B cell (primary cell): Measurements from ENCODE around the gene IL17B. TPM values are rescaled to one million over a fixed set of nuclear protein-coding genes. Genes with fewer than 3 reads are reported as not detected.
A peak's percentile ranks its signal among the peaks of the same experiment; 100 is the strongest.

ENCODE experiments used
- ATAC-seq: fragments of 200-7000 bp; cut with Tn5 transposase; one replicate; pipeline ENCODE4 v1.10.0; 2021; ENCODE audit warnings: low read depth, mild to moderate bottlenecking, moderate number of reproducible peaks, moderate library complexity
- CTCF ChIA-PET: fragments of 350-600 bp; sonication (Branson Sonifier 250); formaldehyde crosslinking; loops from one replicate; lab custom pipeline; 2021; ENCODE audit warnings: antibody characterized with exemption, inconsistent platforms; lab: Charles Lee
- POLR2A ChIA-PET: fragments of 350-600 bp; sonication (Branson Sonifier 250); formaldehyde crosslinking; loops from one replicate; lab custom pipeline; 2021; ENCODE audit warnings: antibody characterized with exemption; lab: Charles Lee
- DNase-seq: peaks from one replicate; pipeline ENCODE4 v3.0.0; 2013
- H2AFZ ChIP-seq: 2 replicates; pipeline ENCODE4 v1.6.1; 2012; ENCODE audit warnings: mild to moderate bottlenecking, low read depth, low read length; ENCODE audit not compliant: insufficient read depth, poor library complexity, severe bottlenecking
- H3K27ac ChIP-seq, 2 donors: 1 replicate in 1 of 2; 2 replicates in 1 of 2; pipeline ENCODE4 v1.5.1; 2012 to 2013; ENCODE audit warnings: low read length in 2 of 2, mild to moderate bottlenecking in 2 of 2, moderate library complexity in 1 of 2
- H3K27me3 ChIP-seq, 4 experiments: fragments of 200-600 bp in 1 of 4; sonication (generic) in 1 of 4; replicated peaks in 1 of 4; 1 replicate in 2 of 4; 2 replicates in 2 of 4; pipeline versions ENCODE4 v1.6.1 to v1.7.0; 2013 to 2016; ENCODE audit warnings: low read length in 3 of 4, mild to moderate bottlenecking in 2 of 4, mixed read lengths in 1 of 4, moderate library complexity in 1 of 4; ENCODE audit not compliant: insufficient read depth in 4 of 4, control insufficient read depth in 3 of 4; ENCODE audit errors: control extremely low read depth in 1 of 4
- H3K36me3 ChIP-seq, 2 experiments: replicated peaks in 1 of 2; 1 replicate in 1 of 2; 2 replicates in 1 of 2; pipeline versions ENCODE4 v1.6.1 to v1.7.1; 2013; ENCODE audit warnings: low read length in 1 of 2; ENCODE audit not compliant: insufficient read depth in 2 of 2, control insufficient read depth in 1 of 2; ENCODE audit errors: control extremely low read depth in 1 of 2, extremely low read depth in 1 of 2
- H3K4me1 ChIP-seq, 2 donors: fragments of 200-600 bp in 1 of 2; sonication (generic) in 1 of 2; 1 replicate in 1 of 2; 2 replicates in 1 of 2; pipeline versions ENCODE4 v1.5.1 to v1.6.1; 2013 to 2017; ENCODE audit warnings: low read length in 2 of 2; ENCODE audit not compliant: control insufficient read depth in 2 of 2, insufficient read depth in 2 of 2
- H3K4me2 ChIP-seq: replicated peaks from 2 replicates; pipeline ENCODE3; 2012; ENCODE audit warnings: mild to moderate bottlenecking, low read depth, low read length; ENCODE audit not compliant: poor library complexity, severe bottlenecking
- H3K4me3 ChIP-seq, 5 experiments: fragments of 200-600 bp in 1 of 5; sonication (generic) in 1 of 5; 1 replicate in 3 of 5; 2 replicates in 2 of 5; pipeline versions ENCODE4 v1.5.1 to v1.7.0; 2011 to 2016; ENCODE audit warnings: low read length in 4 of 5, mild to moderate bottlenecking in 4 of 5, low read depth in 2 of 5, control low read depth in 1 of 5, moderate library complexity in 1 of 5; ENCODE audit not compliant: insufficient read depth in 1 of 5; ENCODE audit errors: control extremely low read depth in 1 of 5, extremely low read depth in 1 of 5
- H3K79me2 ChIP-seq: fragments of 200-600 bp; sonication (generic); one replicate; pipeline ENCODE4 v1.6.0; 2016; ENCODE audit warnings: low read length; ENCODE audit not compliant: control insufficient read depth, insufficient read depth
- H3K9ac ChIP-seq: fragments of 200-600 bp; sonication (generic); 2 replicates; pipeline ENCODE4 v1.6.1; 2017; ENCODE audit warnings: mild to moderate bottlenecking, low read length, moderate library complexity
- H3K9me3 ChIP-seq, 3 donors: one replicate each; pipeline versions ENCODE4 v1.6.1 to v1.7.1; 2013; ENCODE audit warnings: low read length in 2 of 3; ENCODE audit not compliant: control insufficient read depth in 2 of 3, insufficient read depth in 1 of 3; ENCODE audit errors: control extremely low read depth in 1 of 3
- H4K20me1 ChIP-seq: 2 replicates; pipeline ENCODE4 v1.6.0; 2012; ENCODE audit warnings: mild to moderate bottlenecking, low read length; ENCODE audit not compliant: insufficient read depth, control insufficient read depth, poor library complexity, severe bottlenecking
- H3K27ac Mint-ChIP-seq: one replicate; pipeline ENCODE4 v1.8.0; 2021; ENCODE audit warnings: mixed read lengths
- H3K27me3 Mint-ChIP-seq: one replicate; pipeline ENCODE4 v1.8.0; 2021; ENCODE audit warnings: mixed read lengths
- H3K4me1 Mint-ChIP-seq: one replicate; pipeline ENCODE4 v1.8.0; 2021; ENCODE audit warnings: mixed read lengths
- H3K4me3 Mint-ChIP-seq: one replicate; pipeline ENCODE4 v1.8.0; 2021; ENCODE audit warnings: mixed read lengths
- H3K9me3 Mint-ChIP-seq: one replicate; pipeline ENCODE4 v1.8.0; 2022; ENCODE audit warnings: mixed read lengths; ENCODE audit not compliant: insufficient read depth
- EZH2 ChIP-seq: IDR thresholded peaks from 2 replicates; pipeline ENCODE4 v1.6.1; 2012; ENCODE audit warnings: borderline replicate concordance, low read depth, mild to moderate bottlenecking, moderate library complexity, low read length; ENCODE audit not compliant: insufficient read depth, poor library complexity, severe bottlenecking
- WGBS: methylation state at CpG from one replicate; pipeline ENCODE4 v1.1.5; 2013; ENCODE audit warnings: missing lambda C conversion rate; ENCODE audit not compliant: insufficient coverage; 5-methylcytosine and 5-hydroxymethylcytosine counted together
- intact Hi-C: fragments of 100-400 bp; cut with micrococcal nuclease; formaldehyde crosslinking; loops from one replicate; pipeline ENCODE4 v1.10.0; 2022
- polyA plus RNA-seq: library from polyadenylated mRNA; depleted of rRNA; stranded (reverse); fragments of >200 nt; gene quantifications from 2 replicates; pipeline ENCODE4 v1.2.3, GENCODE V29; 2012
- total RNA-seq, 2 donors: library from RNA; stranded (reverse); fragments of 120-200 nt in 1 of 2; gene quantifications; 1 replicate in 1 of 2; 2 replicates in 1 of 2; pipeline versions ENCODE4 v1.2.3 to v1.2.4, GENCODE V29; 2013 to 2022
- TF ChIP-seq, protein P1 (sequence below): fragments of 200-600 bp; IDR thresholded peaks from one replicate; pipeline ENCODE4 v1.8.0; 2022; ENCODE audit warnings: antibody characterized with exemption, mild to moderate bottlenecking

Gene IL17B
- total and polyA plus RNA-seq, 2 donors (not counting 1 experiment from before 2014, with no cell fraction given): not detected

DNA sequence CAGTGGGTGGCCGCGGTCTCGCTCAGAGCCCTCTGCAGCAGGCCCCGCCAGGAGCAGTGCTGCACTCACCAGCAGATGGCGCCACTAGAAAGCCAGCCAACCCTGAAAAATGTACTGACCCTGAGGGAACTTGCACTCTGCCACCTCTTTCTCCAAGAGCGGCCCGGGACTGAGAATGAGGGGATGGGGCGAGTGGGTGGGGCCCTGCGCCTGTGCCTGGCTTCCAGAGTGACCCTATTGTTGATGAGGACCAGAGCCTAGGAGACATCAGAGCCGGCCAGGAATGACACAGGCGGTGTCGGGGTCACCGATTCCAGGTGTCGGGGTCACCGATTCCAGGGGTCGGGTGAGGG lies 2.9 kb upstream of the IL17B start:
- peak overlapping the region; percentile 15 for H3K4me2 ChIP-seq
- no peak overlapping the region for H3K27ac ChIP-seq
- 41% methylated on average over 12 of the region's 16 CpGs for WGBS
- H3K27me3 Mint-ChIP-seq: no peaks in the 10 kb centered on the region
- no peak overlapping the region for H3K4me3 ChIP-seq
- H3K27ac Mint-ChIP-seq: no peak overlapping the region
- ChIA-PET CTCF (interaction anchor here (0.6 to 7.8 kb wide), 12 partner anchors 9 to 1115 kb away, joined by 3 to 67 read pairs (median 6); partner anchors contain the start of gene CSNK1A1), POLR2A (no interaction called here)
- H3K4me1 Mint-ChIP-seq: peaks cover 2% of the 10 kb centered on the region
- no peaks in the 10 kb centered on the region for H3K27me3 ChIP-seq
- peaks cover 0 to 5% of the 10 kb centered on the region in 2 donors for H3K4me1 ChIP-seq
- H3K4me3 Mint-ChIP-seq: no peak overlapping the region
- peaks cover 0 to 3% (median 0%) of the 10 kb centered on the region in 3 donors for H3K9me3 ChIP-seq
- no peak overlapping the region for H3K9ac ChIP-seq
- DNase-seq (peak; percentile 68), ATAC-seq (peak; percentile 73)
- no peaks in the 10 kb centered on the region for H3K79me2 ChIP-seq
- TF ChIP-seq EZH2: no peak
- TF ChIP-seq, protein P1, sequence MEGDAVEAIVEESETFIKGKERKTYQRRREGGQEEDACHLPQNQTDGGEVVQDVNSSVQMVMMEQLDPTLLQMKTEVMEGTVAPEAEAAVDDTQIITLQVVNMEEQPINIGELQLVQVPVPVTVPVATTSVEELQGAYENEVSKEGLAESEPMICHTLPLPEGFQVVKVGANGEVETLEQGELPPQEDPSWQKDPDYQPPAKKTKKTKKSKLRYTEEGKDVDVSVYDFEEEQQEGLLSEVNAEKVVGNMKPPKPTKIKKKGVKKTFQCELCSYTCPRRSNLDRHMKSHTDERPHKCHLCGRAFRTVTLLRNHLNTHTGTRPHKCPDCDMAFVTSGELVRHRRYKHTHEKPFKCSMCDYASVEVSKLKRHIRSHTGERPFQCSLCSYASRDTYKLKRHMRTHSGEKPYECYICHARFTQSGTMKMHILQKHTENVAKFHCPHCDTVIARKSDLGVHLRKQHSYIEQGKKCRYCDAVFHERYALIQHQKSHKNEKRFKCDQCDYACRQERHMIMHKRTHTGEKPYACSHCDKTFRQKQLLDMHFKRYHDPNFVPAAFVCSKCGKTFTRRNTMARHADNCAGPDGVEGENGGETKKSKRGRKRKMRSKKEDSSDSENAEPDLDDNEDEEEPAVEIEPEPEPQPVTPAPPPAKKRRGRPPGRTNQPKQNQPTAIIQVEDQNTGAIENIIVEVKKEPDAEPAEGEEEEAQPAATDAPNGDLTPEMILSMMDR: peak; percentile 83
- H3K9me3 Mint-ChIP-seq: no peaks in the 10 kb centered on the region
- H2AFZ ChIP-seq: no peak overlapping the region
- intact Hi-C loops: no loop called here
- H4K20me1 ChIP-seq: no peaks in the 10 kb centered on the region
- H3K36me3 ChIP-seq: no peaks in the 10 kb centered on the region

DNA sequence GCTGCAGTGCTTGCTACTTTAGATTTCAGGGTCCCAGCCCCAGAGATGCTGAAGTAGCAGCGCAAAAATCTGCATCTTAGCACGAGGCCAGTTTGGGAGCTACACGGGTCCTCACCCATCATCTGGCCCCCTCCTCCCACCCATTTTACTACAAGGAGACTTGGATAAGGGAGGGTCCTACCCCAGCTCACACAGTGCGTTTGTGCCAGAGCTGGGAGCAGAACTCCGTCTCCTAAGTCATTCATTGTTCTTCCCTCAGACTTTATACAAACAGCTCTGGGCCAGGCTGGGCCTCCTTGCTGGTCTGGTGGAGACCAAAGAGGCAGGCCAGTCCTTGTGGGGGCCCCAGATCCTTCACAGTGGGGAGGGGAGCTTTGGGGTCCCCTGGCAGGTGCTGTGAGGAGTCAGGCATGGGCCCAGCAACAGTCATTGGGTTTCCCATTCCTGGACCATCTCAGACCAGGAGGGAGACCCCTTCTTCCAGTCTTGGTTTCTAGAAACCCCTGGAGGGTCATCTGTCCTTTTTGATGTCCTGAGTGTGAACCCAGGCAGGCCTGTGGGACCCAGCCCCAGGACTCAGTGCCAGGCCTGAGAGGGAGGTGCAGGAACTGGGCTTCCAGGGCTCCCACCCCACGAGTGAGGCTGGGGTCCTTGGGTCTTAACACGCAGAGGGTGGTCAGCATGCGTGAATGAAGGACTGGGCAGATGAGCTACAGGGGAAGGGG lies 2.3 kb upstream of the IL17B start:
- ATAC-seq: no peak
- no peaks in the 10 kb centered on the region for H3K27me3 ChIP-seq
- no peak overlapping the region for H3K27ac ChIP-seq
- H3K4me3 Mint-ChIP-seq: no peak overlapping the region
- DNase-seq: no peak
- ChIA-PET CTCF (interaction anchor here (0.6 to 7.8 kb wide), 13 partner anchors 9 to 237 kb away, joined by 3 to 67 read pairs (median 6); partner anchors contain the start of genes CSNK1A1 and PCYOX1L), POLR2A (no interaction called here)
- peaks cover 2% of the 10 kb centered on the region for H3K4me1 Mint-ChIP-seq
- peaks cover 0 to 3% (median 0%) of the 10 kb centered on the region in 3 donors for H3K9me3 ChIP-seq
- no peaks in the 10 kb centered on the region for H3K9me3 Mint-ChIP-seq
- no peaks in the 10 kb centered on the region for H3K27me3 Mint-ChIP-seq
- H3K36me3 ChIP-seq: no peaks in the 10 kb centered on the region
- no peaks in the 10 kb centered on the region for H3K79me2 ChIP-seq
- no peak overlapping the region for H3K4me3 ChIP-seq
- TF ChIP-seq, protein P1: no peak
- no peak for TF ChIP-seq EZH2
- H4K20me1 ChIP-seq: no peaks in the 10 kb centered on the region
- no peak overlapping the region for H2AFZ ChIP-seq
- no peak overlapping the region for H3K9ac ChIP-seq
- 49% methylated on average over 8 of the region's 8 CpGs for WGBS
- intact Hi-C loops: no loop called here
- H3K4me2 ChIP-seq: peak overlapping the region; percentile 15
- peaks cover 0 to 5% of the 10 kb centered on the region in 2 donors for H3K4me1 ChIP-seq
- no peak overlapping the region for H3K27ac Mint-ChIP-seq
